ENCODE measurements around the gene MATN1.

The MATN1 gene

GRCh38 chr1:30715216-30715615, 8.2 kb downstream of the MATN1 start:
- no peak overlapping the region for H3K4me3 ChIP-seq (replicated peaks; ENCODE audit: low read depth, low read length)
- H3K27me3 ChIP-seq (replicated peaks; ENCODE audit: control insufficient read depth, insufficient read depth, low read length): no peaks in the 10 kb centered on the region
- TF ChIP-seq CTCF (IDR thresholded peaks at IDR 0.05; ENCODE audit: insufficient read depth, low read length, poor library complexity, severe bottlenecking): peak; percentile 43
- no peak for DNase-seq (ENCODE audit: extremely low read depth, insufficient read length)
- no peaks in the 10 kb centered on the region for H3K36me3 ChIP-seq (ENCODE audit: control insufficient read depth, insufficient read depth, low read length)

GRCh38 chr1:30714536-30715090, 8.8 kb downstream of the MATN1 start:
- Histone ChIP-seq H3K36me3 (ENCODE audit: control insufficient read depth, insufficient read depth, low read length) (no peaks in the 10 kb centered on the region), H3K4me3 (replicated peaks; ENCODE audit: low read depth, low read length) (no peak overlapping the region), H3K27me3 (replicated peaks; ENCODE audit: control insufficient read depth, insufficient read depth, low read length) (no peaks in the 10 kb centered on the region)
- TF ChIP-seq CTCF (IDR thresholded peaks at IDR 0.05; ENCODE audit: insufficient read depth, low read length, poor library complexity, severe bottlenecking): no peak
- DNase-seq (ENCODE audit: extremely low read depth, insufficient read length): no peak

GRCh38 chr1:30714025-30714424, 9.4 kb downstream of the MATN1 start:
- TF ChIP-seq CTCF (IDR thresholded peaks at IDR 0.05; ENCODE audit: insufficient read depth, low read length, poor library complexity, severe bottlenecking): no peak
- H3K27me3 ChIP-seq (replicated peaks; ENCODE audit: control insufficient read depth, insufficient read depth, low read length): no peaks in the 10 kb centered on the region
- no peaks in the 10 kb centered on the region for H3K36me3 ChIP-seq (ENCODE audit: control insufficient read depth, insufficient read depth, low read length)

GRCh38 chr1:30713311-30713710, 10.1 kb downstream of the MATN1 start:
- Histone ChIP-seq H3K27me3 (replicated peaks; ENCODE audit: control insufficient read depth, insufficient read depth, low read length) (no peaks in the 10 kb centered on the region; the same call in 1 of the 2 replicates), H3K4me3 (replicated peaks; ENCODE audit: low read depth, low read length) (no peak overlapping the region), H3K36me3 (ENCODE audit: control insufficient read depth, insufficient read depth, low read length) (no peaks in the 10 kb centered on the region)
- no peak for DNase-seq (ENCODE audit: extremely low read depth, insufficient read length)
- TF ChIP-seq CTCF (IDR thresholded peaks at IDR 0.05; ENCODE audit: insufficient read depth, low read length, poor library complexity, severe bottlenecking): no peak

More at GRCh38 chr1:30714025-30714424, 9.4 kb downstream of the MATN1 start:
- no peak for DNase-seq (ENCODE audit: extremely low read depth, insufficient read length)
- no peak overlapping the region for H3K4me3 ChIP-seq (replicated peaks; ENCODE audit: low read depth, low read length)

- Histone ChIP-seq H3K27me3 (replicated peaks; ENCODE audit: control insufficient read depth, insufficient read depth, low read length) (no peaks in the 10 kb centered on the region; the same call in 1 of the 2 replicates), H3K4me3 (replicated peaks; ENCODE audit: low read depth, low read length) (no peak overlapping the region), H3K36me3 (ENCODE audit: control insufficient read depth, insufficient read depth, low read length) (no peaks in the 10 kb centered on the region)
- DNase-seq (ENCODE audit: extremely low read depth, insufficient read length): no peak
- TF ChIP-seq CTCF (IDR thresholded peaks at IDR 0.05; ENCODE audit: insufficient read depth, low read length, poor library complexity, severe bottlenecking): no peak
Measured at GRCh38 chr1:30712583-30712982, 10.8 kb downstream of the MATN1 start.

- Histone ChIP-seq H3K4me3 (replicated peaks; ENCODE audit: low read depth, low read length) (no peak overlapping the region), H3K27me3 (replicated peaks; ENCODE audit: control insufficient read depth, insufficient read depth, low read length) (no peaks in the 10 kb centered on the region; the same call in 1 of the 2 replicates), H3K36me3 (ENCODE audit: control insufficient read depth, insufficient read depth, low read length) (no peaks in the 10 kb centered on the region)
- DNase-seq (ENCODE audit: extremely low read depth, insufficient read length): no peak
- no peak for TF ChIP-seq CTCF (IDR thresholded peaks at IDR 0.05; ENCODE audit: insufficient read depth, low read length, poor library complexity, severe bottlenecking)
Measured at GRCh38 chr1:30710407-30710806, 13.0 kb downstream of the MATN1 start.
